ENCODE data around the gene NFKBIE.
"Not testable (repeated sequence)": the region's sequence is repeated elsewhere in the genome, so short reads cannot be mapped to it uniquely, and the experiment has no call there.

Gene NFKBIE

GRCh38 chr6:44265007-44265721 lies at the start of gene NFKBIE:
Gene NFKBIE (minus strand): TSS chr6:44265551. CDS start chr6:44265346, 205 bp downstream.
- peak; percentile 71 for DNase-seq

GRCh38 chr6:44314657-44315056 lies 49.3 kb upstream of the NFKBIE start:
- DNase-seq, result not testable (repeated sequence)

GRCh38 chr6:44312901-44313788 lies 47.8 kb upstream of the NFKBIE start, which contains the start of gene AARS2:
Gene AARS2 (minus strand): TSS chr6:44313347. CDS start chr6:44313323, 24 bp downstream.
- peak; percentile 73 for DNase-seq

GRCh38 chr6:44311767-44312166 lies 46.4 kb upstream of the NFKBIE start:
- no peak for DNase-seq

- no peak for DNase-seq
Measured at GRCh38 chr6:44311304-44311703, 46.0 kb upstream of the NFKBIE start.

- no peak for DNase-seq
Measured at GRCh38 chr6:44310241-44310640, 44.9 kb upstream of the NFKBIE start.

GRCh38 chr6:44309631-44310030 lies 44.3 kb upstream of the NFKBIE start:
- DNase-seq, result no peak

- DNase-seq, result no peak
Measured at GRCh38 chr6:44309092-44309491, 43.7 kb upstream of the NFKBIE start.

- no peak for DNase-seq
Measured at GRCh38 chr6:44307217-44307616, 41.9 kb upstream of the NFKBIE start.

GRCh38 chr6:44306710-44307109 lies 41.4 kb upstream of the NFKBIE start:
- DNase-seq, result no peak

- DNase-seq, result no peak
Measured at GRCh38 chr6:44305200-44305725, 39.9 kb upstream of the NFKBIE start.

GRCh38 chr6:44304282-44305199 lies 39.2 kb upstream of the NFKBIE start:
- no peak for DNase-seq

GRCh38 chr6:44303842-44304241 lies 38.5 kb upstream of the NFKBIE start:
- DNase-seq, result no peak

- DNase-seq, result no peak
Measured at GRCh38 chr6:44302856-44303255, 37.5 kb upstream of the NFKBIE start.

GRCh38 chr6:44301782-44302564 lies 36.6 kb upstream of the NFKBIE start:
- DNase-seq, result no peak

- no peak for DNase-seq
Measured at GRCh38 chr6:44301106-44301505, 35.8 kb upstream of the NFKBIE start.

GRCh38 chr6:44300292-44300823 lies 35.0 kb upstream of the NFKBIE start:
- DNase-seq, result no peak

GRCh38 chr6:44298864-44299263 lies 33.5 kb upstream of the NFKBIE start:
- no peak for DNase-seq

GRCh38 chr6:44298055-44298803 lies 32.9 kb upstream of the NFKBIE start:
- DNase-seq, result peak; percentile 18
